Kidney (tissue), 14 donors: Measurements from ENCODE around the gene SMIM10L1. TPM values are rescaled to one million over a fixed set of nuclear protein-coding genes. Genes with fewer than 3 reads are reported as not detected.

Experiments used
- DNase-seq, 5 donors: peaks; one replicate each; pipeline ENCODE4 v3.0.0-alpha.2; 2013 to 2020
- FAIRE-seq: peaks from 2 replicates; lab custom pipeline; 2012; peaks lifted over from hg19 to GRCh38; lab: Jason Lieb, UNC
- H3K27ac ChIP-seq, 2 donors: one replicate each; pipeline ENCODE4 v1.7.0; 2013; ENCODE audit warnings: low read depth in 2 of 2, low read length in 2 of 2, inconsistent platforms in 1 of 2
- H3K27me3 ChIP-seq: one replicate; pipeline ENCODE4 v1.7.1; 2013; ENCODE audit warnings: low read length, inconsistent platforms; ENCODE audit not compliant: control insufficient read depth, insufficient read depth
- H3K36me3 ChIP-seq, 3 donors: one replicate each; pipeline versions ENCODE4 v1.7.0 to v1.7.1; 2013; ENCODE audit warnings: low read length in 3 of 3, control low read depth in 1 of 3, inconsistent platforms in 1 of 3; ENCODE audit not compliant: insufficient read depth in 3 of 3, control insufficient read depth in 2 of 3
- H3K4me1 ChIP-seq, 3 donors: one replicate each; pipeline versions ENCODE4 v1.7.0 to v1.7.1; 2013; ENCODE audit warnings: low read length in 3 of 3, inconsistent platforms in 1 of 3, low read depth in 1 of 3; ENCODE audit not compliant: control insufficient read depth in 2 of 3, insufficient read depth in 2 of 3
- H3K4me3 ChIP-seq, 3 donors: one replicate each; pipeline versions ENCODE4 v1.7.0 to v1.8.1; 2013; ENCODE audit warnings: low read length in 3 of 3, control low read depth in 1 of 3, inconsistent platforms in 1 of 3
- H3K9ac ChIP-seq, 3 donors: one replicate each; pipeline versions ENCODE4 v1.7.0 to v1.7.1; 2013; ENCODE audit warnings: low read length in 3 of 3, control low read depth in 1 of 3, inconsistent platforms in 1 of 3
- H3K9me3 ChIP-seq, 3 donors: one replicate each; pipeline versions ENCODE4 v1.7.0 to v1.7.1; 2013; ENCODE audit warnings: low read length in 3 of 3, control low read depth in 1 of 3, inconsistent platforms in 1 of 3; ENCODE audit not compliant: control insufficient read depth in 2 of 3, insufficient read depth in 1 of 3
- CTCF ChIP-seq: IDR thresholded peaks from 3 replicates; pipeline ENCODE4 v1.5.1; 2012; ENCODE audit warnings: mild to moderate bottlenecking, moderate library complexity, borderline replicate concordance; ENCODE audit not compliant: insufficient read depth; ENCODE audit errors: extremely low read depth
- intact Hi-C: fragments of 100-400 bp; cut with DNase I; formaldehyde crosslinking; loops from one replicate; pipeline ENCODE4 v1.11.1; 2022
- polyA plus RNA-seq: library from polyadenylated mRNA; stranded (reverse); fragments of 350-450 nt; fragmentation: Illumina TruSeq; extraction: RNeasy Lipid Tissue Mini Kit (QIAGEN cat#74804); gene quantifications from one replicate; pipeline ENCODE4 v1.2.3, GENCODE V29; 2014; ENCODE audit warnings: low read depth, low replicate concordance; ENCODE audit not compliant: insufficient read depth
- total RNA-seq: library from RNA; stranded (reverse); fragmentation: NEBNext Ultra II Directional; extraction: Animal tissue kit (Norgen Biotek cat#: 25700); gene quantifications from one replicate; pipeline ENCODE4 v1.2.1, GENCODE V29; 2021
- donor health status: control.
- donor health status: control.
- donor health status: control.
- donor health status: control.
- donor health status: control.
- donor health status: DM: yes; HTN: yes; CAD: no.
- donor health status: Normal renal cell carcinoma (clear cell type).

Gene SMIM10L1
- total and polyA plus RNA-seq, 2 donors from 2014 or later, result 9.9 to 12.5 TPM

- intact Hi-C loops, result no loop called here
- Histone ChIP-seq H3K27me3 (no peaks in the 10 kb centered on the region), H3K36me3 (no peaks in the 10 kb centered on the region), H3K9me3 (no peaks in the 10 kb centered on the region), H3K9ac (no peak overlapping the region), H3K4me1 (no peaks in the 10 kb centered on the region), H3K27ac (no peak overlapping the region), H3K4me3 (no peak overlapping the region)
- FAIRE-seq, result no peak
- TF ChIP-seq CTCF, result no peak
- no peak for DNase-seq
Observed at GRCh38 chr12:11152725-11153124, 18.3 kb upstream of the SMIM10L1 start.

- Histone ChIP-seq H3K4me1 (no peaks in the 10 kb centered on the region), H3K9me3 (no peaks in the 10 kb centered on the region), H3K9ac (no peak overlapping the region), H3K36me3 (no peaks in the 10 kb centered on the region), H3K27me3 (no peaks in the 10 kb centered on the region), H3K27ac (no peak overlapping the region), H3K4me3 (no peak overlapping the region)
- DNase-seq (no peak), FAIRE-seq (no peak)
- intact Hi-C loops, result no loop called here
- TF ChIP-seq CTCF, result no peak
Observed at GRCh38 chr12:11154400-11154925, 16.5 kb upstream of the SMIM10L1 start.

- no peak for FAIRE-seq
- Histone ChIP-seq H3K27me3 (no peaks in the 10 kb centered on the region), H3K9me3 (no peaks in the 10 kb centered on the region), H3K9ac (no peak overlapping the region), H3K4me1 (no peaks in the 10 kb centered on the region), H3K36me3 (no peaks in the 10 kb centered on the region), H3K4me3 (no peak overlapping the region), H3K27ac (no peak overlapping the region)
- no peak for DNase-seq
- intact Hi-C loops, result no loop called here
- TF ChIP-seq CTCF, result no peak
Observed at GRCh38 chr12:11158885-11159444, 12.0 kb upstream of the SMIM10L1 start.
